ENCODE measurements around the gene SETBP1. TPM values are rescaled to one million over a fixed set of nuclear protein-coding genes. Genes with fewer than 3 reads are reported as not detected.

SETBP1 gene
- total RNA-seq, 1 donor from 2014 or later: 30.1 TPM

GRCh38 chr18:44937960-44938719 is 257.5 kb downstream of the SETBP1 start:
- DNase-seq: no peak

- DNase-seq: no peak
Measured at GRCh38 chr18:44938720-44939665, 258.3 kb downstream of the SETBP1 start.

- no peak for DNase-seq
Measured at GRCh38 chr18:44941516-44941915, 260.8 kb downstream of the SETBP1 start.

GRCh38 chr18:44942073-44942472 is 261.4 kb downstream of the SETBP1 start:
- DNase-seq: no peak

- DNase-seq: no peak
Measured at GRCh38 chr18:44943311-44943881, 262.7 kb downstream of the SETBP1 start.

- DNase-seq: no peak
Measured at GRCh38 chr18:44944461-44944860, 263.8 kb downstream of the SETBP1 start.

GRCh38 chr18:44945888-44946401 is 265.3 kb downstream of the SETBP1 start:
- no peak for DNase-seq

GRCh38 chr18:44946529-44947113 is 265.9 kb downstream of the SETBP1 start:
- DNase-seq: no peak

- no peak for DNase-seq
Measured at GRCh38 chr18:44949967-44950366, 269.3 kb downstream of the SETBP1 start.

GRCh38 chr18:44950685-44951195 is 270.1 kb downstream of the SETBP1 start:
- no peak for DNase-seq

- no peak for DNase-seq
Measured at GRCh38 chr18:44951748-44952147, 271.1 kb downstream of the SETBP1 start.

GRCh38 chr18:44954257-44954656 is 273.6 kb downstream of the SETBP1 start:
- no peak for DNase-seq

- no peak for DNase-seq
Measured at GRCh38 chr18:44955825-44956224, 275.1 kb downstream of the SETBP1 start.

GRCh38 chr18:44957025-44957424 is 276.3 kb downstream of the SETBP1 start:
- no peak for DNase-seq

- DNase-seq: no peak
Measured at GRCh38 chr18:44957461-44957860, 276.8 kb downstream of the SETBP1 start.

- DNase-seq: no peak
Measured at GRCh38 chr18:44958040-44958439, 277.4 kb downstream of the SETBP1 start.

- peak; percentile 25 for DNase-seq
Measured at GRCh38 chr18:44958455-44958854, 277.8 kb downstream of the SETBP1 start.

- DNase-seq: no peak
Measured at GRCh38 chr18:44959013-44959412, 278.3 kb downstream of the SETBP1 start.

GRCh38 chr18:44960580-44960979 is 279.9 kb downstream of the SETBP1 start:
- no peak for DNase-seq

GRCh38 chr18:44961288-44961995 is 280.8 kb downstream of the SETBP1 start:
- DNase-seq: no peak

- DNase-seq: no peak
Measured at GRCh38 chr18:44967599-44967998, 286.9 kb downstream of the SETBP1 start.
